OCI-LY7 (cell line): ENCODE data around the gene CDHR5. TPM values are rescaled to one million over a fixed set of nuclear protein-coding genes. Genes with fewer than 3 reads are reported as not detected.
A peak's percentile ranks its signal among the peaks of the same experiment; 100 is the strongest.

Experiments
- BruUV-seq: library from RNA; stranded (reverse); fragments of 400-500 nt; replicated peaks from 2 replicates; lab custom pipeline; 2021; lab: Mats Ljungman, UMichigan
- CTCF ChIA-PET: fragments of 300-600 bp; sonication (Branson Sonifier 250); formaldehyde crosslinking; loops from one replicate; lab custom pipeline; 2022; ENCODE audit warnings: antibody characterized with exemption; ENCODE audit not compliant: unreplicated experiment; lab: Charles Lee
- POLR2A ChIA-PET: fragments of 300-600 bp; sonication (Branson Sonifier 250); formaldehyde crosslinking; loops from one replicate; lab custom pipeline; 2022; ENCODE audit warnings: antibody characterized with exemption; lab: Charles Lee
- DNase-seq: peaks from one replicate; pipeline ENCODE4 v3.0.0-alpha.2; 2015; ENCODE audit warnings: low spot score
- H2AFZ ChIP-seq: fragments of 200-600 bp; sonication (generic), shearing (Covaris generic); 2 replicates; pipeline ENCODE4 v1.6.1; 2014; ENCODE audit warnings: mild to moderate bottlenecking, antibody characterized with exemption, low read length, moderate library complexity
- H3K27ac ChIP-seq: fragments of 200-600 bp; sonication (generic); 2 replicates; pipeline ENCODE4 v1.5.1; 2014; ENCODE audit warnings: mixed run types, low read depth, mild to moderate bottlenecking, moderate library complexity, low read length, inconsistent platforms; ENCODE audit not compliant: poor library complexity, severe bottlenecking
- H3K36me3 ChIP-seq: fragments of 200-600 bp; sonication (generic); 2 replicates; pipeline ENCODE4 v1.6.1; 2014; ENCODE audit warnings: mild to moderate bottlenecking, antibody characterized with exemption, low read length, moderate library complexity, mixed read lengths; ENCODE audit not compliant: insufficient read depth
- H3K4me1 ChIP-seq: fragments of 200-600 bp; sonication (generic); 2 replicates; pipeline ENCODE4 v1.5.1; 2014; ENCODE audit warnings: mild to moderate bottlenecking, low read length; ENCODE audit not compliant: insufficient read depth, poor library complexity, severe bottlenecking
- H3K4me2 ChIP-seq: fragments of 200-600 bp; sonication (generic); 2 replicates; pipeline ENCODE4 v1.6.1; 2014; ENCODE audit warnings: mild to moderate bottlenecking, low read length
- H3K4me3 ChIP-seq: fragments of 200-600 bp; sonication (generic); 2 replicates; pipeline ENCODE4 v1.5.1; 2014; ENCODE audit warnings: mild to moderate bottlenecking, low read depth, low read length; ENCODE audit not compliant: poor library complexity, severe bottlenecking
- H3K79me2 ChIP-seq: fragments of 200-600 bp; sonication (generic); 2 replicates; pipeline ENCODE4 v1.6.1; 2016; ENCODE audit warnings: low read depth, mild to moderate bottlenecking, low read length, moderate library complexity, mixed read lengths; ENCODE audit not compliant: insufficient read depth
- H3K9me2 ChIP-seq: fragments of 200-600 bp; sonication (generic); 2 replicates; pipeline ENCODE4 v1.6.1; 2016; ENCODE audit warnings: mild to moderate bottlenecking, low read length, mixed read lengths; ENCODE audit not compliant: insufficient read depth
- H3K9me3 ChIP-seq: fragments of 200-600 bp; sonication (generic); 2 replicates; pipeline ENCODE4 v1.6.1; 2014; ENCODE audit warnings: mild to moderate bottlenecking, mixed run types, low read length, mixed read lengths
- H4K20me1 ChIP-seq: fragments of 200-600 bp; sonication (generic); 2 replicates; pipeline ENCODE4 v1.6.1; 2014; ENCODE audit warnings: mild to moderate bottlenecking, antibody characterized with exemption, low read length, moderate library complexity, mixed read lengths; ENCODE audit not compliant: insufficient read depth
- EZH2phosphoT487 ChIP-seq: fragments of 200-600 bp; sonication (generic); IDR thresholded peaks from 2 replicates; pipeline ENCODE4 v1.6.1; 2018; ENCODE audit warnings: low read depth, borderline replicate concordance, mild to moderate bottlenecking, mixed run types, antibody characterized with exemption, low read length, moderate library complexity, mixed read lengths
- intact Hi-C: fragments of 100-400 bp; cut with micrococcal nuclease; formaldehyde crosslinking; loops from one replicate; pipeline ENCODE4 v1.10.0; 2022; ENCODE audit not compliant: unreplicated experiment
- total RNA-seq, 2 experiments: library from RNA; depleted of rRNA in 1 of 2; stranded (reverse); fragments of >200 nt in 1 of 2; shearing (Covaris generic) in 1 of 2; gene quantifications; 2 replicates each; pipeline ENCODE4 v1.2.3, GENCODE V29; 2014 to 2022
- TF ChIP-seq, protein P1 (sequence below): fragments of 200-600 bp; sonication (generic); conservative IDR thresholded peaks from 2 replicates; pipeline ENCODE4 v1.5.1; 2014; ENCODE audit warnings: mild to moderate bottlenecking, antibody characterized with exemption, low read length, moderate library complexity, mixed read lengths

Gene CDHR5
- total RNA-seq, 2 experiments from 2014 or later: not detected

DNA sequence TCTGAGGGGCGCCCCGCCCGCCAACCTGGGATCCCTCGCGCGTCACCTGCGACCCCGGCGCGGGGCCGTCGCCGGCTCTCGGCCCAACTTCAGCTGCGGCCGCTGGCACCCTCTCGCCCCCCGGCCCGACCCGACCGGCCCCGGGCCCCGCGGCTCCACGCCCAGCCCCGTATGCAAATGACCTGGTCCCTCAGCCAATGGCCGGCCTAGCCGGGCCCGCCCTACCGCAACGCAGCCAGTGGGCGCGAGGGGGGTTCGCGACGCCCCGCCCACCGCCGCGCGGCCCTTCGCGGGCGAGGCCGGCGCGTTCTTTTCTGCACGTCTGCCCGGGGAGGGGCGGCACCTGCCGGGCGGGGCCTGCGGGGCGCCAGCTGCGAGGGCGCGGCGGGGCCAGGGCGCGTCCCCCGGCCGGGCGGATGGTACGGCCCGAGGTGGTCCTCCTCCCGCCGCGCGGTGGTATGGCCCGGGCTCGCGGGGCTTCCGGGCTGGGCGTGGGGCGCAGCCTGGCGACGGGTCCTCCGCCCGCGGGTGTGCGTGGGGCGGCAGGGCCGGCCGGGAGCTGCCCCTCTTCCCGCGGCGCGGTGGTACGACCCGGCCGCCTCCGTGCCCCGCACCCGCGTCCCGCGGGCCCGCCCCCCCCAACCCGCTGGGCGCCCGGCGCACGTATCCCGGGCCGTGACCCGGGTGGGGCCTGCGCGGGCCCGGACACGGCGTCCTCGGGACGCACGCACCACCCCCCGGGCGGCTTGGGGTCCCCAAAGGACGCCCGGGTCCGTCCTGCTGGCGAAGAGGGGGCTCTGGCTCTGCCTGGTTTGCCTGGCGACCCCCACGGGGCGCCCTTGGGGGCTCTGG is 56.2 kb downstream of the CDHR5 start:
- Histone ChIP-seq H3K4me3 (peak overlapping the region; percentile 84), H3K9me3 (no peaks in the 10 kb centered on the region), H2AFZ (peak overlapping the region; percentile 68; the same call in 1 of the 2 replicates), H3K36me3 (no peaks in the 10 kb centered on the region), H3K27ac (no peak overlapping the region), H3K4me2 (peak overlapping the region; percentile 94), H3K9me2 (no peaks in the 10 kb centered on the region), H3K4me1 (peaks cover 18% of the 10 kb centered on the region), H4K20me1 (no peaks in the 10 kb centered on the region), H3K79me2 (no peaks in the 10 kb centered on the region)
- ChIA-PET CTCF (no interaction called here), POLR2A (interaction anchor here (1.0 kb wide), 1 partner anchor 33 kb away, joined by 4 read pairs; no protein-coding TSS in a partner anchor)
- intact Hi-C loops: loop anchor here (5.0 kb wide), 1 partner anchor 229 kb away; the partner anchor contains the start of gene SLC25A22
- no peak for TF ChIP-seq EZH2phosphoT487
- TF ChIP-seq, protein P1, sequence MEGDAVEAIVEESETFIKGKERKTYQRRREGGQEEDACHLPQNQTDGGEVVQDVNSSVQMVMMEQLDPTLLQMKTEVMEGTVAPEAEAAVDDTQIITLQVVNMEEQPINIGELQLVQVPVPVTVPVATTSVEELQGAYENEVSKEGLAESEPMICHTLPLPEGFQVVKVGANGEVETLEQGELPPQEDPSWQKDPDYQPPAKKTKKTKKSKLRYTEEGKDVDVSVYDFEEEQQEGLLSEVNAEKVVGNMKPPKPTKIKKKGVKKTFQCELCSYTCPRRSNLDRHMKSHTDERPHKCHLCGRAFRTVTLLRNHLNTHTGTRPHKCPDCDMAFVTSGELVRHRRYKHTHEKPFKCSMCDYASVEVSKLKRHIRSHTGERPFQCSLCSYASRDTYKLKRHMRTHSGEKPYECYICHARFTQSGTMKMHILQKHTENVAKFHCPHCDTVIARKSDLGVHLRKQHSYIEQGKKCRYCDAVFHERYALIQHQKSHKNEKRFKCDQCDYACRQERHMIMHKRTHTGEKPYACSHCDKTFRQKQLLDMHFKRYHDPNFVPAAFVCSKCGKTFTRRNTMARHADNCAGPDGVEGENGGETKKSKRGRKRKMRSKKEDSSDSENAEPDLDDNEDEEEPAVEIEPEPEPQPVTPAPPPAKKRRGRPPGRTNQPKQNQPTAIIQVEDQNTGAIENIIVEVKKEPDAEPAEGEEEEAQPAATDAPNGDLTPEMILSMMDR: no peak
- peak; percentile 97 for DNase-seq
- no TSS peak for BruUV-seq

DNA sequence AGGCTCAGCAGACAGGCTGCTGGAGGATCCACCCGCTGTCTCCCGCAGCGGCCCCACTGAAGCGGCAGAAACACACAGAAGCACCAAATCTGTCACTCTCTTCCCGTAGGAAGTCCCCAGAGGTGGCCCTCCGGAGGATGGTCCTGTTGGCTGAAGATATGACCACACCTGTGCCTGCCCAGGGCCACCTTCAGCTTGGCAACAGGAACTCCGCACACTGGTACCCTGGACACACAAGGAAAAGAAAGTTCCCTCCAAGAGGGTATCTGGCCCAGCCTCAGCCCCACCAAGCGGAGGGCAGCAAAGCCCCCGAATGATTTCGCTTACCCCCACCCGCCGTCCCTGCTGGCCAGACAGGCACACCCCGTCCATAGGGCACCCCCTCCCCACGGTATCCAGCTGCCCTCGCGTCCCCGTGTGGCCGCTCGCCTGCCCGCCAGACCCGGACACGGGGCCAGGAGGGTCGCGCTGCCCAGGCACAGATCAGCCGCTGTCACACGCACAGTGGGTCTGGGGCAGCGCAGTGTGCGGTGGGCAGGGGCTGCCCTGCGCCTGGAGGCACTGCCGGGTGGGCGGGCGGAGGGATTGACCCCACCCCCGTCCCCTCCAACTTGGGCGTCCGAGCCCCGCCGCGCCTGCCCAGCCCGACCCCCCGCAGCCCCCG is 57.0 kb downstream of the CDHR5 start:
- Histone ChIP-seq H3K4me3 (peak overlapping the region; percentile 84), H3K79me2 (no peaks in the 10 kb centered on the region), H3K36me3 (no peaks in the 10 kb centered on the region), H4K20me1 (no peaks in the 10 kb centered on the region), H2AFZ (peak overlapping the region; percentile 68; the same call in 1 of the 2 replicates), H3K9me2 (no peaks in the 10 kb centered on the region), H3K4me1 (peaks cover 18% of the 10 kb centered on the region), H3K9me3 (no peaks in the 10 kb centered on the region), H3K4me2 (peak overlapping the region; percentile 94), H3K27ac (no peak overlapping the region)
- ChIA-PET CTCF (no interaction called here), POLR2A (interaction anchor here (1.0 kb wide), 1 partner anchor 32 kb away, joined by 4 read pairs; no protein-coding TSS in a partner anchor)
- intact Hi-C loops: loop anchor here (5.0 kb wide), 1 partner anchor 230 kb away; the partner anchor contains the start of gene SLC25A22
- BruUV-seq: no TSS peak
- DNase-seq: no peak
- TF ChIP-seq, protein P1: no peak
- no peak for TF ChIP-seq EZH2phosphoT487
